Hepatocyte (in vitro differentiated cells): ENCODE data around the gene MORN5. TPM values are rescaled to one million over a fixed set of nuclear protein-coding genes. Genes with fewer than 3 reads are reported as not detected.

Experiments
- DNase-seq: peaks from one replicate; pipeline ENCODE4 v3.0.0-alpha.2; 2016; ENCODE audit warnings: low spot score
- H2AFZ ChIP-seq: fragments of 200-600 bp; sonication (generic); 2 replicates; pipeline ENCODE4 v1.6.0; 2016; ENCODE audit warnings: antibody characterized with exemption, mild to moderate bottlenecking
- H3K27ac ChIP-seq: fragments of 200-600 bp; sonication (generic); 2 replicates; pipeline ENCODE4 v1.5.1; 2016; ENCODE audit warnings: mild to moderate bottlenecking
- H3K27me3 ChIP-seq: fragments of 200-600 bp; sonication (generic); 2 replicates; pipeline ENCODE4 v1.6.1; 2016
- H3K36me3 ChIP-seq: fragments of 200-600 bp; sonication (generic); replicated peaks from 2 replicates; pipeline ENCODE4 v1.5.1; 2016; ENCODE audit warnings: low read depth; ENCODE audit not compliant: insufficient read depth
- H3K4me1 ChIP-seq: fragments of 200-600 bp; sonication (generic); 2 replicates; pipeline ENCODE4 v1.5.1; 2016; ENCODE audit warnings: mild to moderate bottlenecking, moderate library complexity; ENCODE audit not compliant: insufficient read depth
- H3K4me2 ChIP-seq: fragments of 200-600 bp; sonication (generic); 2 replicates; pipeline ENCODE4 v1.6.0; 2016
- H3K4me3 ChIP-seq: fragments of 200-600 bp; sonication (generic); 2 replicates; pipeline ENCODE4 v1.5.1; 2016; ENCODE audit warnings: mild to moderate bottlenecking
- H3K79me2 ChIP-seq: fragments of 200-600 bp; sonication (generic); 2 replicates; pipeline ENCODE4 v1.6.0; 2017; ENCODE audit warnings: mild to moderate bottlenecking
- H3K9me2 ChIP-seq: fragments of 200-600 bp; sonication (generic); replicated peaks from 2 replicates; pipeline ENCODE4 v1.6.0; 2017; ENCODE audit warnings: mild to moderate bottlenecking; ENCODE audit not compliant: insufficient read depth
- H3K9me3 ChIP-seq: fragments of 200-600 bp; sonication (generic); 2 replicates; pipeline ENCODE4 v1.5.1; 2016; ENCODE audit warnings: low read depth, mild to moderate bottlenecking
- H4K20me1 ChIP-seq: fragments of 200-600 bp; sonication (generic); 2 replicates; pipeline ENCODE4 v1.6.0; 2016; ENCODE audit warnings: mild to moderate bottlenecking; ENCODE audit not compliant: insufficient read depth, poor library complexity, severe bottlenecking
- EZH2 ChIP-seq: fragments of 200-600 bp; sonication (generic); IDR thresholded peaks from 2 replicates; pipeline ENCODE4 v1.6.1; 2016; ENCODE audit warnings: antibody characterized with exemption, mild to moderate bottlenecking, borderline replicate concordance
- EZH2phosphoT487 ChIP-seq: fragments of 200-600 bp; sonication (generic); IDR thresholded peaks from one replicate; pipeline ENCODE4 v1.6.1; 2018; ENCODE audit warnings: antibody characterized with exemption, mild to moderate bottlenecking, low read depth, moderate library complexity; ENCODE audit not compliant: unreplicated experiment, severe bottlenecking
- WGBS: methylation state at CpG from one replicate; pipeline ENCODE4 v1.1.6; 2016; ENCODE audit warnings: low lambda C conversion rate; ENCODE audit errors: missing lambda C conversion rate; 5-methylcytosine and 5-hydroxymethylcytosine counted together
- polyA plus RNA-seq: library from polyadenylated mRNA; unstranded; fragments of >200 nt; fragmentation: Nextera tagmentation; extraction: Ambion mirVana; gene quantifications from 2 replicates; pipeline ENCODE4 v1.2.1, GENCODE V29; 2016
- total RNA-seq: library from RNA; depleted of rRNA; stranded (reverse); fragments of >200 nt; gene quantifications from 2 replicates; pipeline ENCODE4 v1.2.3, GENCODE V29; 2014
- TF ChIP-seq, protein P1 (sequence below): fragments of 200-600 bp; sonication (generic); IDR thresholded peaks from 2 replicates; pipeline ENCODE4 v1.5.1; 2016; ENCODE audit warnings: antibody characterized with exemption, mild to moderate bottlenecking; ENCODE audit not compliant: poor library complexity

MORN5 gene
- total RNA-seq (not detected in 2 replicates), polyA plus RNA-seq (0.95 TPM in 1 of 2 replicates, not detected in the other)

- Histone ChIP-seq H2AFZ (peak within 1 kb of the TSS; percentile 80), H3K4me3 (peak within 1 kb of the TSS; percentile 78), H3K9me3 (no peaks in the 10 kb centered on the region), H3K4me2 (peak within 1 kb of the TSS; percentile 79), H4K20me1 (peaks cover 19% of the 10 kb centered on the region), H3K27me3 (no peaks in the 10 kb centered on the region), H3K4me1 (peaks cover 9% of the 10 kb centered on the region), H3K79me2 (peaks cover 52% of the 10 kb centered on the region), H3K27ac (peak within 1 kb of the TSS; percentile 31), H3K9me2 (no peaks in the 10 kb centered on the region), H3K36me3 (no peaks in the 10 kb centered on the region)
- TF ChIP-seq EZH2phosphoT487 (no peak), EZH2 (no peak)
- TF ChIP-seq, protein P1, sequence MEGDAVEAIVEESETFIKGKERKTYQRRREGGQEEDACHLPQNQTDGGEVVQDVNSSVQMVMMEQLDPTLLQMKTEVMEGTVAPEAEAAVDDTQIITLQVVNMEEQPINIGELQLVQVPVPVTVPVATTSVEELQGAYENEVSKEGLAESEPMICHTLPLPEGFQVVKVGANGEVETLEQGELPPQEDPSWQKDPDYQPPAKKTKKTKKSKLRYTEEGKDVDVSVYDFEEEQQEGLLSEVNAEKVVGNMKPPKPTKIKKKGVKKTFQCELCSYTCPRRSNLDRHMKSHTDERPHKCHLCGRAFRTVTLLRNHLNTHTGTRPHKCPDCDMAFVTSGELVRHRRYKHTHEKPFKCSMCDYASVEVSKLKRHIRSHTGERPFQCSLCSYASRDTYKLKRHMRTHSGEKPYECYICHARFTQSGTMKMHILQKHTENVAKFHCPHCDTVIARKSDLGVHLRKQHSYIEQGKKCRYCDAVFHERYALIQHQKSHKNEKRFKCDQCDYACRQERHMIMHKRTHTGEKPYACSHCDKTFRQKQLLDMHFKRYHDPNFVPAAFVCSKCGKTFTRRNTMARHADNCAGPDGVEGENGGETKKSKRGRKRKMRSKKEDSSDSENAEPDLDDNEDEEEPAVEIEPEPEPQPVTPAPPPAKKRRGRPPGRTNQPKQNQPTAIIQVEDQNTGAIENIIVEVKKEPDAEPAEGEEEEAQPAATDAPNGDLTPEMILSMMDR: no peak
- 2% methylated on average over 45 of the region's 56 CpGs for WGBS
- DNase-seq: peak; percentile 99
Observed at GRCh38 chr9:122159026-122159924, at the start of gene MORN5, which contains the start of gene NDUFA8. MORN5 (plus strand) TSS chr9:122159908; CDS start chr9:122159973, 65 bp downstream. NDUFA8 (minus strand) TSS chr9:122159779; CDS start chr9:122159677, 102 bp downstream.

DNA sequence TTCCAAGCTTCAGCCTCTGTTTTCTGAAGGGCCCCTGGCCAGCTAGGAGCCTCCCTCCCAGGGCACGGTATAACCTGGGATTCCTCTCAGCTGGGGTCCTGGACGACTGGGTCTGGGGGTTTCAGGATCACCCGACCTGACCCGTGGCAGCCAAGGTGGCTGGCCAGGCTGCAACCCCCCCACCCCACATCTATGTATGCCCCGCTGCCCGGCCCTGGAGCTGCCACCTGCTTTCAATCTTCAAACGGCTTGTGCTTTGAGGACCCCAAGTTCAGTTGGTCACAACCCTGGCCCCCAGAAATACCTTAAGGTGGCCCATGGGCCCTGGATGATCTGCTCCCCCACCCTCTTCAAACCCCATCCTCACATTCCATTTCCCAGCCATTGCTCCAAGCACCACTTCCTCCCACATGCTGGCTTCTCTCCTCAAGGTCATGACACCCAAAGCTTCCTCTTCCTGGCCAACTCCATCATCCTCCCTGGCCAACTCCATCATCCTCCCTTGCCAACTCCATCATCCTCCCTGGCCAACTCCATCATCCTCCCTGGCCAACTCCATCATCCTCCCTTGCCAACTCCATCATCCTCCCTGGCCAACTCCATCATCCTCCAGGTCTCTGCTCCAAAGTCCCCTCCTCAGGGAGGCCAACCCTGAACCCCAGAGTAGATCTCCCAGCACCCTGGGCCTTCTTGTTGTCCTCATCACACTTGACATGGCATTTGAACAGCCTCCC is 49.4 kb upstream of the MORN5 start:
- no peaks in the 10 kb centered on the region for H3K79me2 ChIP-seq
- H3K27me3 ChIP-seq: peaks cover 11% of the 10 kb centered on the region
- H3K4me2 ChIP-seq: no peak overlapping the region
- H3K9me2 ChIP-seq: no peaks in the 10 kb centered on the region
- H3K27ac ChIP-seq: no peak overlapping the region
- no peaks in the 10 kb centered on the region for H3K9me3 ChIP-seq
- no peaks in the 10 kb centered on the region for H4K20me1 ChIP-seq
- no peak for DNase-seq
- WGBS: 93% methylated on average over 7 of the region's 7 CpGs
- no peak overlapping the region for H2AFZ ChIP-seq
- H3K4me3 ChIP-seq: no peak overlapping the region
- no peaks in the 10 kb centered on the region for H3K36me3 ChIP-seq
- no peak for TF ChIP-seq EZH2
- TF ChIP-seq EZH2phosphoT487: no peak
- TF ChIP-seq, protein P1: no peak
- H3K4me1 ChIP-seq: no peaks in the 10 kb centered on the region

GRCh38 chr9:122111413-122112085 is 48.2 kb upstream of the MORN5 start:
- Histone ChIP-seq H3K9me3 (no peaks in the 10 kb centered on the region), H3K4me1 (no peaks in the 10 kb centered on the region), H4K20me1 (no peaks in the 10 kb centered on the region), H3K79me2 (no peaks in the 10 kb centered on the region), H2AFZ (no peak overlapping the region), H3K9me2 (no peaks in the 10 kb centered on the region), H3K27me3 (peaks cover 15% of the 10 kb centered on the region), H3K4me3 (no peak overlapping the region), H3K36me3 (no peaks in the 10 kb centered on the region), H3K27ac (no peak overlapping the region), H3K4me2 (no peak overlapping the region)
- TF ChIP-seq, protein P1: no peak
- no peak for TF ChIP-seq EZH2
- TF ChIP-seq EZH2phosphoT487: no peak
- 89% methylated on average over 9 of the region's 9 CpGs for WGBS
- no peak for DNase-seq
